HG02623 (cell line): ENCODE data around the gene LAMB3.
"Not testable (repeated sequence)": the region's sequence is repeated elsewhere in the genome, so short reads cannot be mapped to it uniquely, and the experiment has no call there.

Experiments used
- ATAC-seq: cut with Tn5 transposase; IDR thresholded peaks from one replicate; pipeline ENCODE4 v1.9.1; 2021; ENCODE audit warnings: moderate library complexity; ENCODE audit not compliant: unreplicated experiment

The LAMB3 gene

GRCh38 chr1:209652121-209652735 lies at the start of gene LAMB3:
Gene LAMB3 (minus strand): TSS chr1:209652425. CDS start chr1:209650944, 1,481 bp downstream.
- no peak for ATAC-seq

DNA sequence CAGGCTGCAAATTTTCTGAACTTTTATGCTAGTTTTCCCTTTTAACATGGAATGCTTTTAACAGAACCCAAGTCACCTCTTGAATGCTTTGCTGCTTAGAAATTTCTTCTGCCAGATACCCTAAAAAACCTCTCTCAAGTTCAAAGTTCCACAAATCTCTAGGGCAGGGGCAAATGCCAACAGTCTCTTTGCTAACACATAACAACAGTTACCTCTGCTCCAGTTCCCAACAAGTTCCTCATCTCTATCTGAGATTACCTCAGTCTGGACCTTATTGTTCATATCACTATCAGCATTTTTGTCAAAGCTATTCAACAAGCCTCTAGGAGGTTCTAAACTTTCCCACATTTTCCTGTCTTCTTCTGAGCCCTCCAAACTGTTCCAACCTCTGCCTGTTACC lies 48.5 kb upstream of the LAMB3 start:
- not testable (repeated sequence) for ATAC-seq

DNA sequence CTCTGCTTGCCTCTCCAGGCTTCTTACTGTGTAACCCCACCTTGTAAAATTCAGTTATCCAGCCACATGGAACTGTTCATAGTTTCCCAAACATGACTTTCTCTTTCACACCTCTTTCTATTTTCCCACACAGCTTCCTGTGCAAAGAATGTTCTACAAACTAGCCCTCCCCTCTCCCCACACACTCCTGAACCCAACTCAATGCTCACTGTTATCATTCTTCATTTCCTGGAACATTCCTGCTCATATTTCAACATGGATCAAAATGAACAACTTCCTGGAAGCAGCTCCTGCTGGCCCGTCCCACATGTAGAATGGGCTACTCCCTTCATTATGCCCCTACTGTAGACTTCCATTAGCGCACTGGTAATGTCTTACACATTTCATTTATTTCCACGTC lies 44.9 kb upstream of the LAMB3 start:
- no peak for ATAC-seq

- no peak for ATAC-seq
These were observed 44.4 kb upstream of the LAMB3 start for GRCh38 chr1:209696673-209697072.

GRCh38 chr1:209692745-209693504 lies 40.7 kb upstream of the LAMB3 start:
- ATAC-seq, result no peak

DNA sequence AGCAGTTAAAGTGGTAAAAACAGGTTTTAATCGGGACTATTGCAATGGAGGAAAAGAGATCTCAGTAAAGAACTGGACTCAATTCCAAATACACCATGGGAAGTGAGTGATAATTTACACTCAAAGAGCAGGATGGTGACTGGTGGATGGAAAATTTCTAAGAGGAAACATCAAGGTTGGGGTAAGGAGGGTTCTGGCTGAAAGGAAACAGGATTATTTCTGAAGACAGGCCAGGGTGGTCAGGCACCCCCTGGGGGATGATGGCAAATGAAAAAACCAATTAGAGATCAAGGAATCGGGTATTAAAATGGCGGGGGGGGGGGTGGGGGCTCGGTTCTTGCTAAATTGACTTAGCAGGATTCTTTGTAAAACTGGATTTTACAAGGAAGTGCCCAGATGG lies 40.1 kb upstream of the LAMB3 start:
- no peak for ATAC-seq

DNA sequence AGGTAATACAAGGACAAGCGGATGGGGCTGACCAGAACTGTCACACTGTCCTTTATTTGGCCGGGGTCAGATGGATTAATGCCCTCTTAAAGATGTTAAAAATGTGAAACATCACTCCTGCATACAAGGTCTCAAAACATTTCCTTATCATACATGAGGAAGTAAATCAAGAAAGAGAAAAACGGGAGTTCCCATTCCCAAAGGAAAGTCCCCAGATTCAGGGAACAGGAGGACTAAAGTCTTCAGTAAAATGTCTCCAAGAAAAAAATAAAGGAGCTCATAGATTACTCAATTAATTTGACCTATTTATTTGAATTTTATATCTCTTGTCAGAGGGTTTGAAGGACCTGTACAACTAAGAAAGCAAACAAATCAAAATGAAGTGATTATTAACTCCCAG lies 39.0 kb upstream of the LAMB3 start:
- ATAC-seq, result no peak

DNA sequence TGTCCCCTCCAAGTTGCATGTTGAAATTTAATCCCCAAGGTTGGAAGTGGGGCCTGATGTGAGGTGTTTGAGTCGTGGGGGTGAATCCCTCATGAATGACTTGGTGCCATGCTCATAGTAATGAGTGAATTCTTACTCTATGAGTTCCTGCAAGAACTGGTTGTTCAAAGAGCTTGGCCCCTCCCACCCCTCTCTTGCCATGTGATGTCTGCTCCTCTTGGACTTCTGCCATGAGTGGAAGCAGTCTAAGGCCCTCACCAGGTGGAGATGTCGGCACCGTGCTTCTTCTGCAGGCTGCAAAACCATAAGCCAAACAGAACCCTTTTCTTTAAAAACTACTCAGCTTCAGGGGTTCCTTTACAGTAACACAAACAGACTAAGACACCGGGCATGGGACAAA lies 37.3 kb upstream of the LAMB3 start:
- ATAC-seq, result no peak

- ATAC-seq, result no peak
These were observed 36.6 kb upstream of the LAMB3 start for GRCh38 chr1:209688746-209689234.

DNA sequence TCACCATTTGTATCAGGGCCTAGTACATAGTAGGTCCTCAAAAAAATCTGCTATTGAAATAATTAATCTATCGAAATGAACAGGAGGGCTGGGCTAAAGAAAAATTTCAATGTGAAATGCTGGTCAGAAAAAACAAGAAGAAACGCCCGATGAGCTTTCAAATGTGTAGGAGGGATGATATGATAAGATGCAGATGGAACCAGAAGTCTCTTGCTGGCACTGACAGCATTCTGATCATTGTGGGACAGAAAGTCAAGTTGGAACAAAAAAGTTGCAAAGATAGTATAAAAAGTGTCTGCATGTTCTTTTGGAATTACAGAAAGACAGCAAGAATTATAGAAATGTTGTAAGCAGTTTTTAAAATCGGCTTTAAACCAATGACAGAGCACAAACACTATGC lies 34.1 kb upstream of the LAMB3 start:
- ATAC-seq, result no peak

- no peak for ATAC-seq
These were observed 33.6 kb upstream of the LAMB3 start for GRCh38 chr1:209685821-209686220.

- no peak for ATAC-seq
These were observed 26.8 kb upstream of the LAMB3 start for GRCh38 chr1:209678981-209679539.

DNA sequence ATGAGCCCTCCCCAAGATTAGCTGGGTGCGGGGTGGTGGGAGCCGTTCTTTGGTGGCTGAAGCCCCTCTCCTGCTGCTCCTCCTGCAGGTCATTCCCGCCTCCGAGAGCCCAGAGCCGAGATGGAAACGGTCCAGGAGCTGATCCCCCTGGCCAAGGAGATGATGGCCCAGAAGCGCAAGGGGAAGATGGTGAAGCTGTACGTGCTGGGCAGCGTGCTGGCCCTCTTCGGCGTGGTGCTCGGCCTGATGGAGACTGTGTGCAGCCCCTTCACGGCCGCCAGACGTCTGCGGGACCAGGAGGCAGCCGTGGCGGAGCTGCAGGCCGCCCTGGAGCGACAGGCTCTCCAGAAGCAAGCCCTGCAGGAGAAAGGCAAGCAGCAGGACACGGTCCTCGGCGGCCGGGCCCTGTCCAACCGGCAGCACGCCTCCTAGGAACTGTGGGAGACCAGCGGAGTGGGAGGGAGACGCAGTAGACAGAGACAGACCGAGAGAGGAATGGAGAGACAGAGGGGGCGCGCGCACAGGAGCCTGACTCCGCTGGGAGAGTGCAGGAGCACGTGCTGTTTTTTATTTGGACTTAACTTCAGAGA lies 23.4 kb upstream of the LAMB3 start:
- no peak for ATAC-seq

- no peak for ATAC-seq
These were observed 22.8 kb upstream of the LAMB3 start, which contains the start of gene G0S2 for GRCh38 chr1:209674957-209675564. Gene G0S2 (plus strand): TSS chr1:209675412. CDS start chr1:209675685, 273 bp downstream.

GRCh38 chr1:209673631-209674417 lies 21.6 kb upstream of the LAMB3 start:
- no peak for ATAC-seq

- ATAC-seq, result peak; percentile 89
These were observed 20.7 kb upstream of the LAMB3 start for GRCh38 chr1:209672705-209673630.

DNA sequence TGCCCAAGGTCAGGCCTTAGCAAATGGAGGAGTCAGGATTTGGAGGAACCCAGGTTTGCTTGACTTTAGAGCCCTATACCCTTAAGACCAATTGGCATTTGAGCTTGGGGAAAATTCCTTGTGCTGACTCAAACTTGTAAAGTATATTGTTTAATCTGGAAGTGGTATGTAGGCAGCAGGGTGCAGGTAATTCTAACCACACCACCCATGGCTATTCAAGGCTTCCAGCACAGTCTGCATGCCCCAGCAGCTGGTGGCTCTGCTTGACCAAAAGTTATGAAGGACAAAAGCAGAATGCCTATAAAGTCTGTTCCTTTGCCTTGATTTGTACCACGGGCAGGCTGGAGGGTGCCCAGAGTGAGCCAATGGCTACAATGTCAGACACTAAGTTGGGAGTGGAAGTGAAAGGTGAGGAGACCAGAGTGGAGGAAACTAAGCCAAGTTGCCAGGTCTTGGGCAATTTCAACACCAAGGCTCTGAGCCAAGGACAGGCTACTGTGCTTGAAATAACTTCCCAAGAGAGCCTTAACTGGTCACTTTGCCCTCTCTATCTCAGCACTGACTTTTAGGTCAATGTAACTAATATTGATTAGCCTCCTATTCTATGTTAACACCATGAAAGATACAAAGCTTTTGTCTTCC lies 18.3 kb upstream of the LAMB3 start:
- ATAC-seq, result no peak

DNA sequence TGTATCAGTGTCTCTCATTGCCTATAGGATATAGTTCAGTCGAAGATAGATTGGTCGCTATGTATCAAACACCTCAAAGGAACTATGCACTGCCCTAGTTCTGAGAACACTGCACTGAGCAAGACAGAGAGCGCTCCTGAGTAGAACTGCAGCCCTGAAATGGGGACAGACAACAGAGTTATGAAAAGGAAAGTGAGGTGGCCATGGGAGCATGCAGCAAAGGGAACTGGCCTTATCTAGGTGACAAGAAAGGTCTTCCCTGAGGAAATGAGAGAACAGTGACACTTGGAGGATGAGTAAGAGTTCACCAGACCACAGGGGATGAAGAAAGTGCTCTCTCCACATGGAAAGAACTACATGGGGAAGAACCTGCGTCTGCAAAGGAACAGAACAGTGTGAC lies 15.5 kb upstream of the LAMB3 start:
- no peak for ATAC-seq

DNA sequence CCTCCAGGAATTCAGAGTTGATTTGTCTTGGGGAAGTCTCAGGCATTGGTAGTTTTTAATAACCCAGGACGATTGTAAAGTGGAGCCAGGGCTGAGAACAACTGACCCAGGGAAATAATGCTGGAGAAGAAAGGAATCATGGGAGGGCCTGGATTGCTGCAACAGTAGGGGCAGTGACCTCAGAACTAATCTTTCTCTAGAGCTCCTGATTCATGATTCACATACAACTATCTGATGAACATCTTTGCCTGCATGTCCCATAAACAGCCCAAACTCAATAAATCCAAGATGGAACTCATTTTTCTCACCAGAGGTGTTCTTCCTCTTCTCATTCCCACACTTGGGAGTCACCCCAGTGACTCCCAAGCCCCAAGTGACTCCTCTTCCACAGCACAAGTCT lies 14.9 kb upstream of the LAMB3 start:
- ATAC-seq, result no peak
